Gastroesophageal sphincter (tissue), 4 donors: ENCODE measurements around the gene OAS2. TPM values are rescaled to one million over a fixed set of nuclear protein-coding genes. Genes with fewer than 3 reads are reported as not detected.

Source experiments
- ATAC-seq: fragments of 150-250 bp; one replicate; pipeline ENCODE4 v1.9.1; 2016; ENCODE audit warnings: mild to moderate bottlenecking, moderate library complexity
- H3K27ac ChIP-seq, 4 donors: fragments of 200-600 bp; sonication (generic) in 3 of 4; 1 replicate in 3 of 4; 2 replicates in 1 of 4; pipeline ENCODE4 v1.5.1; 2016 to 2019
- H3K27me3 ChIP-seq: fragments of 200-600 bp; sonication (generic); one replicate; pipeline ENCODE4 v1.5.1; 2019
- H3K36me3 ChIP-seq, 2 donors: fragments of 200-600 bp; sonication (generic); one replicate each; pipeline ENCODE4 v1.5.1; 2019; ENCODE audit warnings: control low read depth in 1 of 2
- H3K4me1 ChIP-seq, 3 donors: fragments of 200-600 bp; sonication (generic); 1 replicate in 2 of 3; 2 replicates in 1 of 3; pipeline ENCODE4 v1.5.1; 2016 to 2019; ENCODE audit warnings: control low read depth in 2 of 3
- H3K4me3 ChIP-seq, 2 donors: fragments of 200-600 bp; sonication (generic); one replicate each; pipeline ENCODE4 v1.5.1; 2019; ENCODE audit warnings: mild to moderate bottlenecking in 1 of 2, moderate library complexity in 1 of 2
- H3K9me3 ChIP-seq, 3 donors: fragments of 200-600 bp; sonication (generic); one replicate each; pipeline ENCODE4 v1.5.1; 2017 to 2019; ENCODE audit warnings: control low read depth in 2 of 3
- CTCF ChIP-seq, 4 experiments: fragments of 200-600 bp in 2 of 4; fragments of 450-650 bp in 2 of 4; sonication (generic) in 1 of 4; IDR thresholded peaks; one replicate each; pipeline ENCODE4 v1.5.1; 2017 to 2019; ENCODE audit warnings: antibody characterized with exemption in 4 of 4, mild to moderate bottlenecking in 2 of 4, moderate library complexity in 2 of 4
- EP300 ChIP-seq: sonication (generic); formaldehyde crosslinking; IDR thresholded peaks from one replicate; pipeline ENCODE4 v1.6.1; 2017; ENCODE audit warnings: antibody characterized with exemption, mild to moderate bottlenecking
- POLR2A ChIP-seq, 2 donors: fragments of 450-650 bp; IDR thresholded peaks; one replicate each; pipeline ENCODE4 v1.6.1; 2017; ENCODE audit warnings: antibody characterized with exemption in 2 of 2, mild to moderate bottlenecking in 2 of 2, moderate library complexity in 1 of 2
- POLR2AphosphoS5 ChIP-seq: sonication (generic); formaldehyde crosslinking; IDR thresholded peaks from one replicate; pipeline ENCODE4 v1.6.1; 2017; ENCODE audit warnings: antibody characterized with exemption
- WGBS, 2 donors: methylation state at CpG; one replicate each; pipeline ENCODE4 v1.1.5; 2018; ENCODE audit warnings: low coverage in 1 of 2; 5-methylcytosine and 5-hydroxymethylcytosine counted together
- total RNA-seq, 4 donors: library from RNA; depleted of rRNA; stranded (reverse); fragments of >200 nt; gene quantifications; one replicate each; pipeline ENCODE4 v1.1.0, GENCODE V29; 2016

OAS2 gene
- total RNA-seq, 4 donors from 2014 or later: 6.5 to 10.0 (median 7.5) TPM

- no peak for ATAC-seq
- H3K36me3 ChIP-seq: peaks cover 0 to 50% of the 10 kb centered on the region in 2 donors
- H3K4me1 ChIP-seq: peaks cover 3 to 19% (median 9%) of the 10 kb centered on the region in 3 donors
- H3K4me3 ChIP-seq: no peak overlapping the region
- no peaks in the 10 kb centered on the region for H3K27me3 ChIP-seq
- WGBS, 2 donors: 100% methylated on average over 1 of the region's 1 CpG; no CpG with 5 or more reads in 1 of the 2 donors
- no peak overlapping the region for H3K27ac ChIP-seq
- no peaks in the 10 kb centered on the region for H3K9me3 ChIP-seq
- no peak for TF ChIP-seq CTCF (IDR thresholded peaks at IDR 0.05)
- TF ChIP-seq EP300: no peak
- TF ChIP-seq POLR2AphosphoS5: no peak
- no peak for TF ChIP-seq POLR2A (IDR thresholded peaks at IDR 0.05)
These were observed 35.7 kb upstream of the OAS2 start for GRCh38 chr12:112942572-112942971.

GRCh38 chr12:112944024-112944690, 34.2 kb upstream of the OAS2 start:
- 81 to 94% methylated on average over 6 to 7 of the region's 15 CpGs for WGBS, 2 donors
- Histone ChIP-seq H3K4me3 (no peak overlapping the region), H3K4me1 (peaks cover 0 to 14% (median 5%) of the 10 kb centered on the region in 3 donors), H3K27me3 (no peaks in the 10 kb centered on the region), H3K36me3 (peaks cover 0 to 66% of the 10 kb centered on the region in 2 donors), H3K9me3 (no peaks in the 10 kb centered on the region), H3K27ac (no peak overlapping the region)
- no peak for TF ChIP-seq CTCF (IDR thresholded peaks at IDR 0.05)
- no peak for TF ChIP-seq POLR2AphosphoS5
- no peak for TF ChIP-seq POLR2A (IDR thresholded peaks at IDR 0.05)
- no peak for TF ChIP-seq EP300
- ATAC-seq: no peak

- H3K4me1 ChIP-seq: no peaks in the 10 kb centered on the region
- H3K36me3 ChIP-seq: peaks cover 0 to 79% of the 10 kb centered on the region in 2 donors
- no peak overlapping the region for H3K27ac ChIP-seq
- H3K4me3 ChIP-seq: no peak overlapping the region
- no peak for ATAC-seq
- WGBS, 2 donors: 93% methylated on average over 4 of the region's 4 CpGs; no CpG with 5 or more reads in 1 of the 2 donors
- H3K9me3 ChIP-seq: no peaks in the 10 kb centered on the region
- TF ChIP-seq CTCF (IDR thresholded peaks at IDR 0.05): no peak
- TF ChIP-seq POLR2A (IDR thresholded peaks at IDR 0.05): no peak
- TF ChIP-seq POLR2AphosphoS5: no peak
- TF ChIP-seq EP300: no peak
- no peaks in the 10 kb centered on the region for H3K27me3 ChIP-seq
These were observed 32.8 kb upstream of the OAS2 start for GRCh38 chr12:112945515-112945914.

- Histone ChIP-seq H3K4me3 (no peak overlapping the region), H3K9me3 (no peaks in the 10 kb centered on the region), H3K27me3 (no peaks in the 10 kb centered on the region), H3K36me3 (peaks cover 0 to 88% of the 10 kb centered on the region in 2 donors), H3K4me1 (no peaks in the 10 kb centered on the region), H3K27ac (no peak overlapping the region)
- 67 to 69% methylated on average over 3 to 8 of the region's 14 CpGs for WGBS, 2 donors
- ATAC-seq: no peak
- TF ChIP-seq POLR2A (IDR thresholded peaks at IDR 0.05) (no peak), POLR2AphosphoS5 (no peak)
These were observed 31.9 kb upstream of the OAS2 start for GRCh38 chr12:112946236-112947000.

- H3K4me3 ChIP-seq: no peak overlapping the region
- H3K9me3 ChIP-seq: no peaks in the 10 kb centered on the region
- TF ChIP-seq CTCF (IDR thresholded peaks at IDR 0.05) (no peak), POLR2A (IDR thresholded peaks at IDR 0.05) (no peak), EP300 (no peak), POLR2AphosphoS5 (no peak)
- no peak overlapping the region for H3K27ac ChIP-seq
- 25 to 57% methylated on average over 1 of the region's 1 CpG for WGBS, 2 donors
- peaks cover 0 to 93% of the 10 kb centered on the region in 2 donors for H3K36me3 ChIP-seq
- H3K27me3 ChIP-seq: no peaks in the 10 kb centered on the region
- no peak for ATAC-seq
- no peaks in the 10 kb centered on the region for H3K4me1 ChIP-seq
These were observed 31.0 kb upstream of the OAS2 start for GRCh38 chr12:112947314-112947713.
